ENCODE data around the gene PRR35.

PRR35 gene

DNA sequence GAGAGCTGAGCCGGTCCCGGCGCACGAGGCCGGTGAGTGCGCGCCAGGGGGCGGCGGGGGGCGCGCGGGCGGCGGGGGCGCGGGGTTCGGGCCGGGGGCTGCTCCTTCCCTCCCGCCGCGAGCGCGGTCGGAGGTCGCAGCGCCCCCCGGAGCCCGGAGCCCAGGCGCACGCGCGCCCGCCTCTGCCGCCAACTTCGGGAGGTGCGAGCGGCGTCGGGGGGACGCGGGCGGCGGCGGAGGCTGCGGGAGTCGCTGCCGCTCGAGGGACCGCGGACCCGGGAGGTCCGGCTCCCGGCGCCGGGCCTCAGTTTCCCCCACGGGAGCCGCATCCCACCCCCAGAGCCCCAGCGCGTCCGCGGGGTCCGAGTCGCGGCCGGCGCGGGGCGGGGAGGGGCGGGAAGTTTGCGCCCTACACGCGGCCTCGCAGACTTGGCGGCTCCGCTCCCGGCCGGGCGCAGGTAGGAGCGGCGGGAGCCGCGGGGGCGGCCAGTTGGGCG is at the start of gene PRR35:
Gene PRR35 (plus strand): TSS at position 191 of the 497 bp plus-strand sequence. CDS start 2,901 bp downstream, outside the sequence.
- DNase-seq = no peak

GRCh38 chr16:512802-513201 is 47.4 kb upstream of the PRR35 start:
- no peak for DNase-seq

DNA sequence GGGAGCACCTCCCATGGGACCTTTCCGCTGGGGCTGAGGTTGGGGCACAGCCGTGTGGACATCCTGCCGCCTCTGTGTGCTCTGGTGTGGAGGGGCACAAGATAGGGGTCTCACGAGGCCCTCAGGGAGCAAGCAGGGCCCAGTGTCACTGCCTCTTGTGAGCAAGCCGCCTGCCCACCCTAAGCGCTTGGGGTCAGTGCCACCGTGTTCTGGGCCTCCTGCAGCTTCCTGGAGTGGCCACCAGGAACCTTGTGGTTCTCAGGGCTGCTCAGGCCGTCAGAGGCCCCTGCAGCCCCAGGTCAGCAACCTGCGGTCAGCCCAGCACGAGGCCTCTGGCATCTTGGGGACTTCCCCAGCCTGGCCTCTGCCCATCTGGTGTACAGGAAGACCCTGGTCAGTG is 46.2 kb upstream of the PRR35 start:
- no peak for DNase-seq

GRCh38 chr16:515175-515938 is 44.8 kb upstream of the PRR35 start:
- no peak for DNase-seq

DNA sequence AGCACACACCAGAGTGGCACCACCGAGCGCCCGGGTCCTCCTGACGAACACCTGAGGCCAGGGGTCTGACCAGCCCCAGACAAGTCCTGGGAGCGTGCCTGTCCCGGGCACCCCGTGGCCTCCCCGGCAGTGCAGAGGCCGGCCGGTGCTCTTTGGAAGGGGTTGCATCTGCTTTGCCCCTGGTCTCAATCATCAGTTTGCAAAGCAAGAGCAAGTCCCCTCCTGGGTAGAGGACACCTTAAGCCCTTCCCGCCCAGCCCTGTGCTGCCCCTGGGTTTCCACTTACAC is 44.3 kb upstream of the PRR35 start:
- DNase-seq = no peak

DNA sequence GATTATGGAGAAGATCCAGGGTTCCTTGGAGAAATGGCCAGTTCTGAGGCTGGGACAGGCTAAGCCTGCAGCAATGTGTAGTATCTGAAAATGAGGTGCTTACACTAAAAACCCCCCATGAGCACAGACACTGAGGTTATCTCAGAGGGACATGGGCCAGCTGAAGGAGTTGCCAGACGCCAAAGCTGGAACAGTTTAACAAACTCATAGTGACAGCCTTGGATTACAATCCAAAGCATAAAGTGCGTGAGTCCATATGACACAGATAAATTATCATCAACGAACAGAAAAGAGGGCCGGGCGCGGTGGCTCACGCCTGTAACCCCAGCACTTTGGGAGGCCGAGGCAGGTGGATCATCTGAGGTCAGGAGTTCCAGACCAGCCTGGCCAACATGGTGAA is 43.9 kb upstream of the PRR35 start:
- DNase-seq = no peak

GRCh38 chr16:518858-519257 is 41.3 kb upstream of the PRR35 start:
- no peak for DNase-seq

- no peak for DNase-seq
Measured at GRCh38 chr16:519425-519824, 40.8 kb upstream of the PRR35 start.

DNA sequence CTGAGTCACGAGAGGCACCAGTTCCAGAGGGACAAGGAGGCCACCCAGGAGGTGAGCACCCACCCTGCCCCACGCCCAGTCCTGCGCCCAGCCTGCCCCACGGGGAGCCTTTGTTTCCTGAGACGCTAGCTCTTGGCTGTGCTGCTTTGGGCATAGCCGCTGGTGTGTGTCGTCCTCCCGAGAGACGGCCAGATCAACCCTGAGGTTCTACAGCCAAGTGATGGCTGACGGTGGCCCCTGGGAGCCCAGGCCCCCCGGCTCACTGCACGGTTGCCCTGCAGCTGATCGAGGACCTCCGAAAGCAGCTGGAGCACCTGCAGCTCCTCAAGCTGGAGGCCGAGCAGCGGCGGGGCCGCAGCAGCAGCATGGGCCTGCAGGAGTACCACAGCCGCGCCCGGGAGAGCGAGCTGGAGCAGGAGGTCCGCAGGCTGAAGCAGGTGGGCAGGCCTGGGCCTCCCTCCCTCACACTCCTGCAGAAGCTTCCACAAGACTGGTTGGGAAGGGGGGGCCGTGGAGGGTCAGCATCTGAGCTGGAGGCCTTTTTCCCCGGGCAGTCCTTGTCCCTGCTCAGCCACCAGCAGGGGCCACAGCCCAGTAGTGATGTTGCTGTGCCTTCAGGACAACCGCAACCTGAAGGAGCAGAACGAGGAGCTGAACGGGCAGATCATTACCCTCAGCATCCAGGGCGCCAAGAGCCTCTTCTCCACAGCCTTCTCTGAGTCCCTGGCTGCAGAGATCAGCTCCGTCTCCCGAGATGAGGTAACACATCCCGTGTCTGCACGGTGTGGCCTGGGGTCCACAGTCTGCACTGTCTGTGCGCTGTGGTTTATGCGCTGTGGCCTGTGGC is 40.1 kb upstream of the PRR35 start:
- DNase-seq = no peak

DNA sequence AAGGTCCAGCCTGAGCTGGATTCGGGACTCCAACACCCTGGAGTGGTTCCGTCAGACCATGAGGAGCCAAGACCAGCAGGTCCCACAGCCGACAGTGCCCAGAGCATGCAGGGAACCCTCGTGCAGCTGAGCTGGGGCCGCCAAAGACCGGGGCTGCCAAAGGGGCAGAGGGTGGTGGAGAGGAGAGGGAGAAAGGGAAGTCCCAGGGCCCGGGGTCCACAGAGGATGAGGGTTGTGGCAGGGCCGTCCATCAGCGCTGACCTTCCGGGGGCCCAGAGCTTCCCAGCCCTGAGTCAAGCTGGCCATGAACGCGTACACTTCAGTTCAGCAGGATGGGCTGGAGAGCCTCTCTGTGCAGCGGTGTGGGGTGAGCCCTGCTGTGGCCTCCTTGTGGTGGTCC is 39.3 kb upstream of the PRR35 start:
- no peak for DNase-seq

DNA sequence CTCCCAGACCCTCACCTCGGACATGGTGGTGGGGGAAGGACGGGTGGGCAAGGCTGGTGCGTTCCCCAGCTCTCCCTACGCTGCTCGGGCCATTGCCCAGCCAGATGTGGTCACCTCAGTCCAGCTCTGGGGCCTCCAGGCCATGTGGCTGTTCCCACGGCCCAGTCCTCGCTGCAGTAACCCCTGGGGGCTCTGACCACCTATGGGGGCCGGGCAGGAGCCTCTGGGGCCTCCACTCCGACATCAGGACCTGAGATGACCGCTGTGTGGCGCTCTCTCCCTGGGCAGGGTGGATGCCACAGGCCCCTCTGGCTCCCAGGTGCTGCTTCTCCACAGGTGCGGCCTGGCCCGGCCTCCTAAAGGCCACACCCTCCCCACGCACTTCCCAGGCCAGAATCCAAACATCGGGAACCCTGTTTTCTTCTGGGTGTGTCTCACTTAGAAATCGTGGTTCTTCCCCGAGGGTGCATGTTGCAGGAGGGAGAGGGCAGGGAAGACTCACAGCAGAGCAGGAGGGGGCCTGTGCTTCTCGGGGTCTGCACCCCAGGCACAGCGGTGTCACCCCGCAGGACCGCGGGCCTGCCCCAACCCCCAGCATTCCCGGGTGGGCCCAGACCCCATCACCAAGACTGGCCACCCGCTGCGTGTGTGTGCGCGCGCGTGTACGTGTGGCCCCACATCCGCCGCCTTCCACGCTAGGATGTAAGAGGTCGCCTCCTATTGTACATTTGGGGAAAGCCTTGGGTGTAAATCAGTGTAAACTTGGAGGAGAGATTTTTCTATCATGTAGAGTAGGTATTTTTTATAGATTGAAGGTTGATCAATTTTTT is 38.6 kb upstream of the PRR35 start:
- DNase-seq = no peak

DNA sequence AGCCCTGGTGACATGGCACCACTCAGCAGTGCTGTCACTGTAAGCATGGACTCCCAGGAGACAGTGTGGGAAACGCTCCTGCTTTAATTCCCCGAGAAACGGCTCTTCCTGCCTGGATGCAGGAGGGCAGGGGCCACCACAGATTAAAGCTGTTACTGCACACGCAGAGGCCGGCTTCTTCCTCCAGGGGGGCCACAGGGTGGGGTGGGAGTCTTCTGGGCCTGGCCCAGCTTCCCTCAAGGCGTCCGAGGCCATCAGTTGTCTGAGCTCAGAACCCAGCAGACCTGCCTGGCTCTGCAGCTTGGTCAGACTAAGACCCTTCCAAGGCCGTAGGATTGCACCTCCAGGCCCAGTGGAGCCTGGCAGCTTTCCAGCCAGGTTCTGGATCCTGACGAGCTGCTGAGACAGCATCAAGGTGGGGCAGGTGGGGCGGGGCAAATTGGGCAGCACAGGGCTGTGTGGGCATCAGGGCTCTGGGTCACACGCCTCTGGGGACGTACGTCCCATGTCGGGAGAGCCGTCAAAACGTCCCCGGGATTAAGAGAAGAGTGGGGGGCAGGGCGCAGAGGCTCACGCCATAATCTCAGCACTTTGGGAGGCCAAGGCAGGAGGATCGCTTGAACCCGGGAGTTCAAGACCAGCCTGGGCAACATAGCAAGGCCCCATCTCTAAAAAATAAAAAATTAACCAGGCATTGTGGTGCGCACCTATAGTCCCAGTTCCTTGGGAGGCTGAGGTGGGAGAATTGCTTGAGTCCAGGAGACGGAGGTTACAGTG is 37.7 kb upstream of the PRR35 start:
- DNase-seq = no peak

- no peak for DNase-seq
Measured at GRCh38 chr16:523097-523741, 37.0 kb upstream of the PRR35 start.

GRCh38 chr16:524274-525040 is 35.7 kb upstream of the PRR35 start:
- no peak for DNase-seq

DNA sequence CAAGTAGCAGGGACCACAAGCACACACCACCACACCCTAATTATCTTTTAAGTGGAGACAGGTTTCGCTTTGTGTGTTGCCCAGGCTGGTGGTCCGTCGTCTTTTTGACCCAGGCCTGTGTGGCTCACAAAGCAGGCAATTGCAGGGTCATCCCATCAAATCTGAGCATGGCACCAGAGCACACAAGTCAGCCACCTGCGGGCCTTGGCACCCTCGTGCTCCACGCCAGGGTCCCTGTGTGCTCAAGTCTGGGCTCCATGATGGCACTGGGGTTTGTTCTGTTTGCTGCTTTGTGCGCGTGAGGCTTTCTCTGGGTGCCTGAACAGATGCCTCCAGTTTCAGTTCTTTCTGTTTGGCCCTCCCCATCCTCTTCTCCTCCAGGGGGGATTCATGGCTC is 35.1 kb upstream of the PRR35 start:
- DNase-seq = no peak

DNA sequence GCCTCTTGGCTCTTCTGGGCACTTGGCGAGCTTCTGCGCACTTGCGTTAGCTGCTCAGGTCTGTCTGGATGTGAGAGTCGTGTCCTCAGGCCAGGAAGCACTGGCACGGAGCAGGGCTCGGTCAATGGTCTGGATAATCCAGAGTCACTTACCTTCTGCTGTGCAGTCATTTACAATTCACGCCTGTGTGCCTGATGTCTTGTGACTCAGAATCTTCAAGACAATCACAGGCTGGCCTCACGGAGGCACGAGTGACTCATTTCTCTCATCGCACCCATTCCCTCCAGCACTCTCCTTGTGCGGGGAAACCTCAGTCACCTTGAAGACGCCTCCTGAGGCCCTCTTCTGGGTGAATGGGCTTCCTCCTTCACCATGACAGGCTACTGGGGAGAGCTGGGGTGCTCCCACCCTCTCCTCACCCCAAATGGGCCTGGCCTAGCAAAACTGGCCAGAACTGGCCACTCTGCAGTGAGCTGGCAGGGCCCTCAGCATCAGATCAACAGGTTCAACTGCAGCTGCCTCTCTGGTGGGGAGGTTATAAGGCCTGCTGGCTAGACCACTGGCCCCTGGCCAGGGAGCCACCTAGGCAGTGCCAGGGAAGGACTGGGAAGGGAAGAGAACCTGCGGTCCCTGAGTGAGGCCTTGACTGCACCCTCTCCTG is 34.5 kb upstream of the PRR35 start:
- DNase-seq = no peak

DNA sequence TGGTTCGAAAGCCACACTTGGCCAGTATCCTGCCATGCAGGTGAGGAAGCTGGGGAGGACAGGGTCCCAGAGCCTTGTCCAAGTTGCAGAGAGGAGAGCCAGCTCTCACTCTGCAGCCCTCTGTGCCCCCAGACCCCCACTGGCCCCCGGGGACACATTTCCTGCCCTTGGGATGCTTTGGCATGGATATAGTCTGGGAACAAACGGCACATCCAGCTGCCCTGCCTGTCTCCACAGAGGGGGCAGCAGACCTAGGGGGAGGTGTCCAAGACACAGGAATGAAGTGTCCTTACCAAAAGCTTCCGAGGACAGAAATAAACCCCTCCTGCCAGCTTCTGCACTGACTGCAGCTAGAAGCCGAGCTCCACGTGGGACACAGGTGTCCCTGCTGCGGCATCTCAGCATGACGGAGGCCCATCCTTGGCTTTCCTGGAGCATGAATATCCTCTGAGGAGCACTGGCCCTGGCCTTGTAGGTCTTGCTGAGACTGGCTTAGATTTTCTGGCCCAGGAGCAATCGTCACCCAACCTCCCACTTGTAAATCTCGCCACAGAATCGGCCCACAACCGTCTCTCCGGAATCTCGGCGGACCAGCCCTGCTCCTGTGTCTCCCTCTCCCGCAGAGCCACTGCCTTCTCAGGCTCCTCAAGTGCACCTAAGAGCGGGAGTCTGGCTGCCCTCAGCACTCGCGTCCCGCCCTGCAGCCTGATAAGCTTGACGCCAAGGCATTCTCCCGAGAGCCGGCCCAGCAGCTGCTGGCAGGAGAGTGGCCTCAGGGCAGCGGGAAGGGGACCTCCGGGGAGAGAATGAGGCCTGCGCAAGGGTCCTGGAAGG is 33.8 kb upstream of the PRR35 start:
- DNase-seq = peak; percentile 85

- peak; percentile 94 for DNase-seq
Measured at GRCh38 chr16:527015-527903, 32.9 kb upstream of the PRR35 start, which contains the start of gene CAPN15. CAPN15 (plus strand) TSS chr16:527712; CDS start chr16:546839, 19,127 bp downstream.

Data from NCI-H146 (cell line).